ENCODE data around the gene AAK1. TPM values are rescaled to one million over a fixed set of nuclear protein-coding genes. Genes with fewer than 3 reads are reported as not detected.
A peak's percentile ranks its signal among the peaks of the same experiment; 100 is the strongest.
"Not testable (repeated sequence)": the region's sequence is repeated elsewhere in the genome, so short reads cannot be mapped to it uniquely, and the experiment has no call there.

AAK1 gene
- total and polyA plus RNA-seq, 10 of the 15 experiments (the other 5 are each of a cell fraction or from before 2014, with no cell fraction given) = 2.9 to 41.4 (median 17.5) TPM

DNA sequence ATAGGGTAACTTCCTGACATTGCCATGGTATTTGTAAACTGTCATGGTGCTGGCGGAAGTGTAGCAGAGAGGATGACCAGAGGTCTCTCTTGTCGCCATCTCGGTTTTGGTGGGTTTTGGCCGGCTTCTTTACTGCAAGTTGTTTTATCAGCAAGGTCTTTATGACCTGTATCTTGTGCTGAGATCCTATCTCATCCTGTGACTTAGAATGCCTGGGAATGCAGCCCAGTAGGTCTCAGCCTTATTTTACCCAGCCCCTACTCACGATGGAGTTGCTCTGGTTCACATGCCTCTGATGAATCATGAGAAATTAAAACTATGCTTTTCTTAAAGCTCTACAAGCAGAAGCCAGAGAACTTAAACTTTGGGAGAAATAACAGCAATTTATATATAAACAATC is 193.6 kb downstream of the AAK1 start (continued):
- TF ChIP-seq HDGF (IDR thresholded peaks at IDR 0.05) = no peak

DNA sequence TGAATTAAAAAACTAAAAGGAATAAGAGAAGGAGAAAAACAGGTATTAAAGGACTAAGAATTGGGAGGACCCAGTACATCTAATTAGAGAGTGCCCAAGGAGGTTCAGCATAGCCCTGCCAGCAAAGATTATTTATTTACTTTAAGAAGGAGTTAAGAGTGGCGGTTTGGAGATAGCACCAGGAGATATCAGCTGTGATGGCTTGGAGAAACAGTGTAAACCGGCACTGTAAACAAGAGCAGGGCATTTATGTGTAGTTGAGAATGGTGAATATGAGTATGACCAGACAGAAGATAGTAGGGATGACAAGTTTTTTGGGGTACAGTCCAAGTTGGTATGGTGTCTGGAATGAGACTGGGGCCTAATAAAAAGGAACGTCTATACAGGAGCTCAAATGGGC is 199.9 kb downstream of the AAK1 start:
- CTCF ChIA-PET = interaction anchor here (0.7 kb wide), 1 partner anchor 681 kb away, joined by 3 read pairs; no protein-coding TSS in a partner anchor
- H3K27me3 ChIP-seq (replicated peaks in 1 of 2; ENCODE audit: control insufficient read depth in 2 of 2, insufficient read depth in 2 of 2, low read length in 1 of 2); FAIRE-seq; H3K79me2 ChIP-seq (ENCODE audit: control insufficient read depth, insufficient read depth, low read length); DNase-seq (ENCODE audit: low read depth, low spot score); H4K20me1 ChIP-seq (ENCODE audit: control insufficient read depth, insufficient read depth); POLR2A ChIA-PET; RAD21 ChIA-PET (ENCODE audit: unreplicated experiment); H3K9ac ChIP-seq (ENCODE audit: control insufficient read depth, insufficient read depth, low read length); in situ Hi-C loops (cut with MboI); H3K4me2 ChIP-seq (ENCODE audit: control insufficient read depth, insufficient read depth); H3K27ac ChIP-seq (ENCODE audit: control insufficient read depth, insufficient read depth); intact Hi-C loops (cut with micrococcal nuclease; ENCODE audit: unreplicated experiment); H2AFZ ChIP-seq (ENCODE audit: control insufficient read depth, low read depth, low read length); H3K9me3 ChIP-seq (replicated peaks; ENCODE audit: control insufficient read depth, insufficient read depth, low read length); SMC1A ChIA-PET (ENCODE audit: uncharacterized antibody, unreplicated experiment); BruUV-seq (replicated peaks); H3K4me3 ChIP-seq; H3K4me1 ChIP-seq (ENCODE audit: control insufficient read depth, insufficient read depth, low read length); H3K36me3 ChIP-seq (ENCODE audit: control insufficient read depth in 2 of 2, insufficient read depth in 2 of 2, low read length in 1 of 2); ATAC-seq: not testable (repeated sequence)
- WGBS (ENCODE audit: insufficient coverage, insufficient replicate concordance, low lambda C conversion rate, missing lambda C conversion rate) = 99% methylated on average over 3 of the region's 3 CpGs

DNA sequence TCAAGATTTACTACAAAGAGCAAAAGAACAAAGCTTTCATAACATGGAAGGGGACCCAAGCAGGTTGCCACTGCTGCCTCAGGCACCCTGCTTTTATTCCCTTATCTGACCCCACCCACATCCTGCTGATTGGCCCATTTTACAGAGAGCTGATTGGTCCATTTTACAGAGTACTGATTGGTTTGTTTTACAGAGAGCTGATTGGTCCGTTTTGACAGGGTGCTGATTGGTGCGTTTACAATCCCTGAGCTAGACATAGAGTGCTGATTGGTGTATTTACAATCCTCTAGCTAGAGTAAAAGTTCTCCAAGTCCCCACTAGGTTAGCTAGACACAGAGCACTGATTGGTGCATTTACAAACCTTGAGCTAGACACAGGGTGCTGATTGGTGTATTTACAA is 204.0 kb downstream of the AAK1 start:
- H3K36me3 ChIP-seq (ENCODE audit: control insufficient read depth in 2 of 2, insufficient read depth in 2 of 2, low read length in 1 of 2); H2AFZ ChIP-seq (ENCODE audit: control insufficient read depth, low read depth, low read length); H4K20me1 ChIP-seq (ENCODE audit: control insufficient read depth, insufficient read depth); H3K4me2 ChIP-seq (ENCODE audit: control insufficient read depth, insufficient read depth); H3K4me3 ChIP-seq; H3K27me3 ChIP-seq (replicated peaks in 1 of 2; ENCODE audit: control insufficient read depth in 2 of 2, insufficient read depth in 2 of 2, low read length in 1 of 2); in situ Hi-C loops (cut with MboI); RAD21 ChIA-PET (ENCODE audit: unreplicated experiment); DNase-seq (ENCODE audit: low read depth, low spot score); H3K9ac ChIP-seq (ENCODE audit: control insufficient read depth, insufficient read depth, low read length); ATAC-seq; FAIRE-seq; H3K27ac ChIP-seq (ENCODE audit: control insufficient read depth, insufficient read depth); SMC1A ChIA-PET (ENCODE audit: uncharacterized antibody, unreplicated experiment); H3K9me3 ChIP-seq (replicated peaks; ENCODE audit: control insufficient read depth, insufficient read depth, low read length); BruUV-seq (replicated peaks); H3K4me1 ChIP-seq (ENCODE audit: control insufficient read depth, insufficient read depth, low read length): not testable (repeated sequence)
- TF ChIP-seq NFYB (IDR thresholded peaks at IDR 0.05; ENCODE audit: insufficient read depth, low read depth, low read length) = peak; percentile 72
- ChIA-PET CTCF (interaction anchor here (1.7 to 2.7 kb wide), 2 partner anchors 14 to 125 kb away, joined by 3 to 10 read pairs; no protein-coding TSS in a partner anchor), POLR2A (interaction anchor here (0.6 to 0.8 kb wide), 2 partner anchors 22 to 52 kb away, joined by 3 read pairs; no protein-coding TSS in a partner anchor)
- peaks cover 10% of the 10 kb centered on the region for H3K79me2 ChIP-seq (ENCODE audit: control insufficient read depth, insufficient read depth, low read length)
- 100% methylated on average over 2 of the region's 2 CpGs for WGBS (ENCODE audit: insufficient coverage, insufficient replicate concordance, low lambda C conversion rate, missing lambda C conversion rate)
- intact Hi-C loops (cut with micrococcal nuclease; ENCODE audit: unreplicated experiment) = loop anchor here (5.0 kb wide), 1 partner anchor 108 kb away; no protein-coding TSS in a partner anchor

Measured in GM12878 (cell line).